ENCODE results near the gene MUTYH. TPM values are rescaled to one million over a fixed set of nuclear protein-coding genes. Genes with fewer than 3 reads are reported as not detected.

The MUTYH gene
- total RNA-seq, 2 experiments from 2014 or later, result 65.3 to 67.2 TPM

DNA sequence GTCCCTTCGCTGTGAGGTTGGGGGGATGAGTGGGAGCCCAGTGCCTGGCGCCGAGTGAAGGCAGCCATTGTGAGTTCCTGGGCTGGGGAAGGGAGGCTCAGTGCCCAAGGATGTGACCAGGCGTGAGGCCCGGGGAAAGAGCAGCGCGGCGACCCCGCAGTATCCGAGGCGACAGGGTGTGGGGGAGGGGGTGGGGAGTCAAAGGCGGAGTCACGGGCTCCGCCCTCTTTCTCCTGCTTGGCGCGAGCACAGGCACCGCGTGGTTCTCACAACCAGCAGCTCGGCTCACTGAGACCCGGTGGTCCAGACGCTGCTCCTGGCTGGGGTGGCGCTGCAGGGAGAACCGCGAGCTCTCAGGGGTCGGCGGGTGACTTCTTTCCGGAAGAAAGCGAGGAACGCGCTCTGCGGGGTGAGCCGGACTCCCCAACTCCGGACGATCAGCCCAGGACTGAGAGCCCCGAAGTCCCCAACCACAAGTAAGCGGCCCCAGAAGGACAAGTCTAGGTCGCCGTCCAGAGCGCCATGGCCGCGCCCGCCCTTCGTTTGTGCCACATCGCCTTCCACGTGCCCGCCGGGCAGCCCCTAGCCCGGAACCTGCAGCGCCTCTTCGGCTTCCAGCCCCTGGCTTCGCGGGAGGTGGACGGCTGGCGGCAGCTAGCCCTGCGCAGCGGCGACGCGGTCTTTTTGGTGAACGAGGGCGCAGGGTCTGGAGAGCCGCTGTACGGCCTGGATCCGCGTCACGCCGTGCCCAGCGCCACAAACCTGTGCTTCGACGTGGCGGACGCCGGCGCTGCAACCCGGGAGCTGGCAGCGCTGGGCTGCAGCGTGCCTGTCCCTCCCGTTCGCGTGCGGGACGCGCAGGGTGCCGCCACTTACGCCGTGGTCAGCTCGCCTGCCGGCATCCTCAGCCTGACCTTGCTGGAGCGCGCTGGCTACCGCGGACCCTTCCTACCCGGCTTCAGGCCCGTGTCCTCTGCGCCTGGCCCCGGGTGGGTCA lies 13.3 kb downstream of the MUTYH start, which contains the start of gene HPDL:
HPDL (plus strand) TSS at position 269 of the 997 bp plus-strand sequence; CDS start at position 523, 254 bp downstream.
- ATAC-seq (peak; percentile 89), DNase-seq (peak; percentile 83)
- Mint-ChIP-seq H3K9me3 (ENCODE audit: low read depth) (no peaks in the 10 kb centered on the region), H3K27me3 (no peaks in the 10 kb centered on the region), H3K36me3 (peaks cover 5% of the 10 kb centered on the region), H3K27ac (peak within 1 kb of the TSS; percentile 83), H3K4me3 (peak within 1 kb of the TSS; percentile 80), H3K4me1 (peaks cover 24% of the 10 kb centered on the region)
- CTCF ChIA-PET, result interaction anchor here (1.0 to 5.5 kb wide), 14 partner anchors 11 to 315 kb away, joined by 3 to 36 read pairs (median 6); partner anchors contain the start of genes AKR1A1, CCDC163, MMACHC and MUTYH

GRCh38 chr1:45325851-45326506 lies 14.3 kb downstream of the MUTYH start:
- CTCF ChIA-PET, result interaction anchor here (1.1 to 5.5 kb wide), 7 partner anchors 14 to 312 kb away, joined by 3 to 36 read pairs (median 11); partner anchors contain the start of genes AKR1A1, CCDC163, MMACHC and MUTYH
- ATAC-seq (no peak), DNase-seq (no peak)
- Mint-ChIP-seq H3K4me1 (peaks cover 24% of the 10 kb centered on the region), H3K4me3 (peak overlapping the region; percentile 80), H3K27ac (peak overlapping the region; percentile 80), H3K36me3 (peaks cover 4% of the 10 kb centered on the region), H3K27me3 (no peaks in the 10 kb centered on the region), H3K9me3 (ENCODE audit: low read depth) (no peaks in the 10 kb centered on the region)

- H3K27me3 Mint-ChIP-seq, result no peaks in the 10 kb centered on the region
- H3K36me3 Mint-ChIP-seq, result no peaks in the 10 kb centered on the region
- H3K4me1 Mint-ChIP-seq, result peaks cover 11% of the 10 kb centered on the region
- no peak overlapping the region for H3K4me3 Mint-ChIP-seq
- H3K9me3 Mint-ChIP-seq (ENCODE audit: low read depth), result no peaks in the 10 kb centered on the region
- ATAC-seq (no peak), DNase-seq (no peak)
- H3K27ac Mint-ChIP-seq, result no peak overlapping the region
- CTCF ChIA-PET, result no interaction called here
Measured at GRCh38 chr1:45322486-45323040, 17.7 kb downstream of the MUTYH start.

DNA sequence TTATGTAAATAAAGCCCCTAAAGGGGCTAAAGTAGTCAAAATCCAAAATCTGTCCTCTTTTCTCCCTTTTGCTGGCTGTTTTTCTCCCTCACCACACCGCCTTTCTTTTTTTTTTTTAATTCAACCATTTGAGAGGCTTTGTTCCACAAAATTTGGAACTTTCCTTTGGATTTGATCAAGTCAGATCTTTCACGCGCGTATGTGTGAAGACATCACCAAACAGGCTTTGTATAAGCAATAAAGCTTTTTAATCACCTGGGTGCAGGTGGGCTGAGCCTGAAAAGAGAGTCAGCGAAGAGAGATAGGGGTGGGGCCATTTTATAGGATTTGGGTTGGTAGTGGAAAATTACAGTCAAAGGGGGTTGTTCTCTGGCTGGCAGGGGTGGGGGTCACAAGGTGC lies 18.8 kb downstream of the MUTYH start:
- H3K27me3 Mint-ChIP-seq, result no peaks in the 10 kb centered on the region
- H3K4me3 Mint-ChIP-seq, result no peak overlapping the region
- CTCF ChIA-PET, result no interaction called here
- DNase-seq (no peak), ATAC-seq (no peak)
- H3K27ac Mint-ChIP-seq, result no peak overlapping the region
- no peaks in the 10 kb centered on the region for H3K9me3 Mint-ChIP-seq (ENCODE audit: low read depth)
- peaks cover 7% of the 10 kb centered on the region for H3K4me1 Mint-ChIP-seq
- no peaks in the 10 kb centered on the region for H3K36me3 Mint-ChIP-seq

GRCh38 chr1:45319761-45320160 lies 20.5 kb downstream of the MUTYH start:
- no peaks in the 10 kb centered on the region for H3K9me3 Mint-ChIP-seq (ENCODE audit: low read depth)
- no peaks in the 10 kb centered on the region for H3K27me3 Mint-ChIP-seq
- H3K4me3 Mint-ChIP-seq, result no peak overlapping the region
- H3K27ac Mint-ChIP-seq, result no peak overlapping the region
- no peak for ATAC-seq
- H3K36me3 Mint-ChIP-seq, result no peaks in the 10 kb centered on the region
- no peak for DNase-seq
- CTCF ChIA-PET, result interaction anchor here (1.0 to 1.3 kb wide), 2 partner anchors 18 to 305 kb away, joined by 3 to 4 read pairs; no protein-coding TSS in a partner anchor
- H3K4me1 Mint-ChIP-seq, result no peaks in the 10 kb centered on the region

DNA sequence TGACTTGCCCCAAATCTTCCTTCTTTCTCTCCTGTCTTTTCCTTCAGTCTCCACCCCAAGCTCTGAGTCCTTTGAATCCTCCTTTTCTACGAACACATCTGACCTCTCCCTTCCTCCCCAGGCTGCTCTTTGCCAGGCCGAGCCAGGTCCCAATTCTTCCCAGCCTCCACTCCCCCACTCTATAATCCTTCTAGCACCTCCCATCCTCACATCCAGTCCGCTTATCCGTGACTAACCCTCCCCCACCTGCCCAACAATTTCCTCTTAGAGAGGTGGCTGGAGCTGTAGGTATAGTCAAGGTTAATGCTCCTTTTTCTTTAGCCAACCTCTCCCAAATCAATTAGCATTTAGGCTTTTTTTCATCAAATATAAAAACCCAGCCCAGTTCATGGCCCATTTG lies 23.1 kb downstream of the MUTYH start:
- Mint-ChIP-seq H3K9me3 (ENCODE audit: low read depth) (no peaks in the 10 kb centered on the region), H3K4me1 (no peaks in the 10 kb centered on the region), H3K36me3 (no peaks in the 10 kb centered on the region), H3K4me3 (no peak overlapping the region), H3K27me3 (peaks cover 2% of the 10 kb centered on the region), H3K27ac (no peak overlapping the region)
- ATAC-seq (no peak), DNase-seq (no peak)
- CTCF ChIA-PET, result no interaction called here

GRCh38 chr1:45314266-45314665 lies 26.0 kb downstream of the MUTYH start:
- Mint-ChIP-seq H3K36me3 (peaks cover 1% of the 10 kb centered on the region), H3K27me3 (peaks cover 2% of the 10 kb centered on the region), H3K27ac (no peak overlapping the region), H3K9me3 (ENCODE audit: low read depth) (no peaks in the 10 kb centered on the region), H3K4me3 (no peak overlapping the region), H3K4me1 (no peaks in the 10 kb centered on the region)
- no peak for DNase-seq
- CTCF ChIA-PET, result interaction anchor here (0.9 kb wide), 1 partner anchor 13 kb away, joined by 4 read pairs; no protein-coding TSS in a partner anchor
- ATAC-seq, result no peak

- Mint-ChIP-seq H3K27ac (peak overlapping the region; percentile 83), H3K27me3 (no peaks in the 10 kb centered on the region), H3K4me1 (peaks cover 38% of the 10 kb centered on the region), H3K4me3 (no peak overlapping the region), H3K36me3 (peaks cover 1% of the 10 kb centered on the region), H3K9me3 (ENCODE audit: low read depth) (no peaks in the 10 kb centered on the region)
- ATAC-seq (no peak), DNase-seq (no peak)
- CTCF ChIA-PET, result interaction anchor here (1.2 to 18.1 kb wide), 6 partner anchors 18 to 291 kb away, joined by 3 to 341 read pairs (median 14); partner anchors contain the start of genes HECTD3, HPDL, TESK2 and UROD
Measured at GRCh38 chr1:45306905-45307304, 33.3 kb downstream of the MUTYH start.

- Mint-ChIP-seq H3K27me3 (no peaks in the 10 kb centered on the region), H3K9me3 (ENCODE audit: low read depth) (no peaks in the 10 kb centered on the region), H3K36me3 (peaks cover 1% of the 10 kb centered on the region), H3K4me1 (peaks cover 41% of the 10 kb centered on the region), H3K4me3 (peak overlapping the region; percentile 51), H3K27ac (peak overlapping the region; percentile 83)
- CTCF ChIA-PET, result interaction anchor here (0.9 to 18.1 kb wide), 6 partner anchors 19 to 291 kb away, joined by 3 to 341 read pairs (median 14); partner anchors contain the start of genes HECTD3, HPDL, MUTYH and TESK2
- no peak for ATAC-seq
- peak; percentile 79 for DNase-seq
Measured at GRCh38 chr1:45306319-45306718, 33.9 kb downstream of the MUTYH start.

DNA sequence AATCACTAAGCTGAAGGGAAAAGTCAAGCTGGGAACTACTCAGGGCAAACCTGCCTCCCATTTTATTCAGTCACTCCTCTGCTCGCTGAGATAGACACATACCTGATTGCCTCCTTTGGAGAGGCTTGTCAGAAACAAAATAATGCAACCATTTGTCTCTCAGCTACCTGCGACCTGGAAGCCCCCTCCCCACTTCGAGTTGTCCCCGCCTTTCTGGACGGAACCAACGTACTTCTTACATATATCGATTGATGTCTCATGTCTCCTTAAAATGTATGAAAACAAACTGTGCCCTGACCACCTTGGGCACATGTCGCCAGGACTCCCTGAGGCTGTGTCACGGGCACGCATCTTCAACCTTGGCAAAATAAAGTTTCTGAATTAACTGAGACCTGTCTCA lies 35.0 kb downstream of the MUTYH start:
- H3K9me3 Mint-ChIP-seq (ENCODE audit: low read depth), result no peaks in the 10 kb centered on the region
- H3K27me3 Mint-ChIP-seq, result no peaks in the 10 kb centered on the region
- no peak for ATAC-seq
- DNase-seq, result no peak
- CTCF ChIA-PET, result interaction anchor here (1.0 to 18.1 kb wide), 4 partner anchors 22 to 591 kb away, joined by 3 to 341 read pairs (median 32); partner anchors contain the start of genes HECTD3, HPDL, TESK2 and UROD
- peak overlapping the region; percentile 83 for H3K27ac Mint-ChIP-seq
- H3K4me1 Mint-ChIP-seq, result peaks cover 41% of the 10 kb centered on the region
- peak overlapping the region; percentile 49 for H3K4me3 Mint-ChIP-seq
- H3K36me3 Mint-ChIP-seq, result no peaks in the 10 kb centered on the region

- H3K4me3 Mint-ChIP-seq, result peak overlapping the region; percentile 92
- H3K4me1 Mint-ChIP-seq, result peaks cover 41% of the 10 kb centered on the region
- H3K36me3 Mint-ChIP-seq, result no peaks in the 10 kb centered on the region
- no peaks in the 10 kb centered on the region for H3K9me3 Mint-ChIP-seq (ENCODE audit: low read depth)
- no peaks in the 10 kb centered on the region for H3K27me3 Mint-ChIP-seq
- peak overlapping the region; percentile 97 for H3K27ac Mint-ChIP-seq
- ATAC-seq (no peak), DNase-seq (no peak)
- CTCF ChIA-PET, result interaction anchor here (1.0 to 18.1 kb wide), 7 partner anchors 23 to 590 kb away, joined by 3 to 341 read pairs (median 21); partner anchors contain the start of genes BTBD19, HECTD3, HPDL and MUTYH
Measured at GRCh38 chr1:45304311-45305081, 35.7 kb downstream of the MUTYH start.
